Neural cell (in vitro differentiated cells): ENCODE results near the gene MUC22. TPM values are rescaled to one million over a fixed set of nuclear protein-coding genes. Genes with fewer than 3 reads are reported as not detected.

Experiments
- H2AFZ ChIP-seq: fragments of 200-600, 300-800 bp; sonication (generic), shearing (Covaris generic); 2 replicates; pipeline ENCODE4 v1.6.0; 2014; ENCODE audit warnings: low read depth, mild to moderate bottlenecking, antibody characterized with exemption, low read length, moderate library complexity
- H3F3A ChIP-seq: fragments of 200-600 bp; shearing (Covaris generic); 2 replicates; pipeline ENCODE4 v1.6.1; 2016; ENCODE audit warnings: mild to moderate bottlenecking, moderate library complexity, mixed read lengths, antibody characterized with exemption, low read length; ENCODE audit not compliant: insufficient read depth, poor library complexity, severe bottlenecking
- H3K27ac ChIP-seq: fragments of 200-600, 300-800 bp; sonication (generic), shearing (Covaris generic); 2 replicates; pipeline ENCODE4 v1.5.1; 2014; ENCODE audit warnings: mild to moderate bottlenecking, low read length, moderate library complexity
- H3K27me3 ChIP-seq: fragments of 300-800, 200-600 bp; sonication (generic), shearing (Covaris generic); 2 replicates; pipeline ENCODE4 v1.6.0; 2014; ENCODE audit warnings: mild to moderate bottlenecking, low read depth, low read length, moderate library complexity; ENCODE audit not compliant: insufficient read depth
- H3K36me3 ChIP-seq: fragments of 300-800, 200-600 bp; sonication (generic), shearing (Covaris generic); 2 replicates; pipeline ENCODE4 v1.5.1; 2014; ENCODE audit warnings: mild to moderate bottlenecking, antibody characterized with exemption, low read length, moderate library complexity; ENCODE audit not compliant: insufficient read depth
- H3K4me2 ChIP-seq: fragments of 300-800, 200-600 bp; sonication (generic), shearing (Covaris generic); 2 replicates; pipeline ENCODE4 v1.6.0; 2014; ENCODE audit warnings: mild to moderate bottlenecking, low read length
- H3K4me3 ChIP-seq: fragments of 300-800, 200-600 bp; sonication (generic), shearing (Covaris generic); 2 replicates; pipeline ENCODE4 v1.5.1; 2014; ENCODE audit warnings: mild to moderate bottlenecking, low read length, moderate library complexity
- H3K79me2 ChIP-seq: fragments of 200-600 bp; shearing (Covaris generic); replicated peaks from 2 replicates; pipeline ENCODE4 v1.6.0; 2014; ENCODE audit warnings: mild to moderate bottlenecking, low read length, moderate library complexity; ENCODE audit not compliant: insufficient read depth
- H3K9ac ChIP-seq: fragments of 300-800, 200-600 bp; sonication (generic), shearing (Covaris generic); 2 replicates; pipeline ENCODE4 v1.6.1; 2016; ENCODE audit warnings: mild to moderate bottlenecking, low read length, mixed read lengths
- H3K9me2 ChIP-seq: fragments of 200-600 bp; shearing (Covaris generic); 2 replicates; pipeline ENCODE4 v1.6.1; 2016; ENCODE audit warnings: mild to moderate bottlenecking, low read length, mixed read lengths; ENCODE audit not compliant: insufficient read depth
- H3K9me3 ChIP-seq: fragments of 200-600, 300-800 bp; sonication (generic), shearing (Covaris generic); 2 replicates; pipeline ENCODE4 v1.6.1; 2016; ENCODE audit warnings: mild to moderate bottlenecking, mixed run types, low read length, moderate library complexity, mixed read lengths
- H4K20me1 ChIP-seq: fragments of 200-600 bp; shearing (Covaris generic); 2 replicates; pipeline ENCODE4 v1.6.1; 2016; ENCODE audit warnings: mild to moderate bottlenecking, mixed run types; ENCODE audit not compliant: insufficient read depth
- EP300 ChIP-seq: fragments of 450-650 bp; conservative IDR thresholded peaks from 2 replicates; pipeline ENCODE4 v1.6.1; 2014; ENCODE audit warnings: antibody characterized with exemption, mild to moderate bottlenecking, moderate library complexity; ENCODE audit not compliant: poor library complexity, severe bottlenecking
- EZH2 ChIP-seq: fragments of 200-600, 300-800 bp; shearing (Covaris generic), sonication (generic); IDR thresholded peaks from 2 replicates; pipeline ENCODE4 v1.6.1; 2014; ENCODE audit warnings: antibody characterized with exemption, low read length, borderline replicate concordance, mild to moderate bottlenecking; ENCODE audit not compliant: insufficient read depth, poor library complexity, severe bottlenecking
- MXI1 ChIP-seq: fragments of 450-650 bp; conservative IDR thresholded peaks from 2 replicates; pipeline ENCODE4 v1.6.1; 2014; ENCODE audit warnings: antibody characterized with exemption, mild to moderate bottlenecking; ENCODE audit not compliant: poor library complexity, severe bottlenecking
- POLR2AphosphoS5 ChIP-seq: IDR thresholded peaks from 2 replicates; pipeline ENCODE4 v1.6.1; 2012
- RAD21 ChIP-seq: fragments of 450-650 bp; conservative IDR thresholded peaks from 2 replicates; pipeline ENCODE4 v1.6.1; 2014; ENCODE audit warnings: antibody characterized with exemption, mild to moderate bottlenecking, moderate library complexity
- SMC3 ChIP-seq: fragments of 450-650 bp; conservative IDR thresholded peaks from 2 replicates; pipeline ENCODE4 v1.6.1; 2014; ENCODE audit warnings: antibody characterized with exemption, mild to moderate bottlenecking, moderate library complexity; ENCODE audit not compliant: poor library complexity
- TAF1 ChIP-seq: IDR thresholded peaks from 2 replicates; pipeline ENCODE4 v1.6.1; 2012; ENCODE audit warnings: low read depth
- polyA plus RNA-seq: library from polyadenylated mRNA; depleted of rRNA; stranded (reverse); fragments of >200 nt; gene quantifications from 2 replicates; pipeline ENCODE4 v1.2.3, GENCODE V29; 2014
- TF ChIP-seq, protein P1 (sequence below): fragments of 450-650 bp; IDR thresholded peaks from 2 replicates; pipeline ENCODE4 v1.5.1; 2014; ENCODE audit warnings: antibody characterized with exemption, mild to moderate bottlenecking, moderate library complexity; ENCODE audit not compliant: poor library complexity, severe bottlenecking
- TF ChIP-seq, protein P2 (sequence below): IDR thresholded peaks from 2 replicates; pipeline ENCODE4 v1.6.1; 2012; ENCODE audit warnings: borderline replicate concordance

Gene MUC22
- polyA plus RNA-seq, 1 donor from 2014 or later, result not detected

DNA sequence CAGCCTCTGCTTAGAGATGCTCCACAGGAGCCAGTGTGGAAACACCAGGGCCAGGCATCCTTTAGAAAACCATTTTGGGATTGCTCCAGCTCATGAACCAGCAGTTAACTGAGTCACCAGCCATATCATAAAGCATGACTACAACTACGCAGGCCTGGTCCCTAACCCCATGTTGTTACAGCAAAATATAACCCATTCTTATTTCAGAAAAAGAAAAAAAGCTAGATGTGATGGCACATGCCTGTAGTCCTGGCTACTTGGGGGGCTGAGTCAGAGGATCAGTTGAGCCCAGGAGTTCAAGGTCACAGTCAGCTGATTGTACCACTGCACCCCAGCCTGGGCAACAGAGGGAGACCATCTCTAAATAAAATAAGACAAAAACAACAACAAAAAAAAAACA is 65.3 kb downstream of the MUC22 start:
- Histone ChIP-seq H3F3A (no peaks in the 10 kb centered on the region), H3K9me3 (no peaks in the 10 kb centered on the region), H2AFZ (no peak overlapping the region), H3K79me2 (no peaks in the 10 kb centered on the region), H3K4me3 (no peak overlapping the region), H3K4me2 (no peak overlapping the region), H3K9ac (no peak overlapping the region), H3K36me3 (no peaks in the 10 kb centered on the region), H3K27me3 (no peaks in the 10 kb centered on the region), H3K27ac (no peak overlapping the region), H3K9me2 (no peaks in the 10 kb centered on the region), H4K20me1 (no peaks in the 10 kb centered on the region)
- TF ChIP-seq EP300 (no peak), TAF1 (no peak), SMC3 (no peak), POLR2AphosphoS5 (no peak), RAD21 (no peak), MXI1 (no peak), EZH2 (no peak)
- TF ChIP-seq, protein P1, sequence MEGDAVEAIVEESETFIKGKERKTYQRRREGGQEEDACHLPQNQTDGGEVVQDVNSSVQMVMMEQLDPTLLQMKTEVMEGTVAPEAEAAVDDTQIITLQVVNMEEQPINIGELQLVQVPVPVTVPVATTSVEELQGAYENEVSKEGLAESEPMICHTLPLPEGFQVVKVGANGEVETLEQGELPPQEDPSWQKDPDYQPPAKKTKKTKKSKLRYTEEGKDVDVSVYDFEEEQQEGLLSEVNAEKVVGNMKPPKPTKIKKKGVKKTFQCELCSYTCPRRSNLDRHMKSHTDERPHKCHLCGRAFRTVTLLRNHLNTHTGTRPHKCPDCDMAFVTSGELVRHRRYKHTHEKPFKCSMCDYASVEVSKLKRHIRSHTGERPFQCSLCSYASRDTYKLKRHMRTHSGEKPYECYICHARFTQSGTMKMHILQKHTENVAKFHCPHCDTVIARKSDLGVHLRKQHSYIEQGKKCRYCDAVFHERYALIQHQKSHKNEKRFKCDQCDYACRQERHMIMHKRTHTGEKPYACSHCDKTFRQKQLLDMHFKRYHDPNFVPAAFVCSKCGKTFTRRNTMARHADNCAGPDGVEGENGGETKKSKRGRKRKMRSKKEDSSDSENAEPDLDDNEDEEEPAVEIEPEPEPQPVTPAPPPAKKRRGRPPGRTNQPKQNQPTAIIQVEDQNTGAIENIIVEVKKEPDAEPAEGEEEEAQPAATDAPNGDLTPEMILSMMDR, result no peak
- TF ChIP-seq, protein P2, sequence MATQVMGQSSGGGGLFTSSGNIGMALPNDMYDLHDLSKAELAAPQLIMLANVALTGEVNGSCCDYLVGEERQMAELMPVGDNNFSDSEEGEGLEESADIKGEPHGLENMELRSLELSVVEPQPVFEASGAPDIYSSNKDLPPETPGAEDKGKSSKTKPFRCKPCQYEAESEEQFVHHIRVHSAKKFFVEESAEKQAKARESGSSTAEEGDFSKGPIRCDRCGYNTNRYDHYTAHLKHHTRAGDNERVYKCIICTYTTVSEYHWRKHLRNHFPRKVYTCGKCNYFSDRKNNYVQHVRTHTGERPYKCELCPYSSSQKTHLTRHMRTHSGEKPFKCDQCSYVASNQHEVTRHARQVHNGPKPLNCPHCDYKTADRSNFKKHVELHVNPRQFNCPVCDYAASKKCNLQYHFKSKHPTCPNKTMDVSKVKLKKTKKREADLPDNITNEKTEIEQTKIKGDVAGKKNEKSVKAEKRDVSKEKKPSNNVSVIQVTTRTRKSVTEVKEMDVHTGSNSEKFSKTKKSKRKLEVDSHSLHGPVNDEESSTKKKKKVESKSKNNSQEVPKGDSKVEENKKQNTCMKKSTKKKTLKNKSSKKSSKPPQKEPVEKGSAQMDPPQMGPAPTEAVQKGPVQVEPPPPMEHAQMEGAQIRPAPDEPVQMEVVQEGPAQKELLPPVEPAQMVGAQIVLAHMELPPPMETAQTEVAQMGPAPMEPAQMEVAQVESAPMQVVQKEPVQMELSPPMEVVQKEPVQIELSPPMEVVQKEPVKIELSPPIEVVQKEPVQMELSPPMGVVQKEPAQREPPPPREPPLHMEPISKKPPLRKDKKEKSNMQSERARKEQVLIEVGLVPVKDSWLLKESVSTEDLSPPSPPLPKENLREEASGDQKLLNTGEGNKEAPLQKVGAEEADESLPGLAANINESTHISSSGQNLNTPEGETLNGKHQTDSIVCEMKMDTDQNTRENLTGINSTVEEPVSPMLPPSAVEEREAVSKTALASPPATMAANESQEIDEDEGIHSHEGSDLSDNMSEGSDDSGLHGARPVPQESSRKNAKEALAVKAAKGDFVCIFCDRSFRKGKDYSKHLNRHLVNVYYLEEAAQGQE, result no peak

DNA sequence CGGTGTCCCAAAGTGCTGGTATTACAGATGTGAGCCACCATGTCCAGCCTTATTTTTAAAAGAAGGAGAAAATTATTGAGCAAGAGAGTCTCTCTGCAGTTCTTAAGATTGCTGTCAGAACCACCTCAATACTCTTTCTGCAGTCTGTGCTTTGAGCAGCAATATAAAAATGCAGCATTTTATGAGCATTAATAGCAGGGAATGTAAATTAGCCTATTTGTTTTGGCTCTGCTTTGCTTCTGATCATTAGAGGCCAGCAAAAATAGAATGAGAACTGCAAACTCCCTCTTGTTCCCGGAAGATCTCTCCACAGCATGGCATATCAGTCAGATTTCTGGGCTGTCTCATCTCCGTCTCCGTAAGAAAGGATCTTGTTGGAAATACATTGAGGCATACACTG is 66.3 kb downstream of the MUC22 start:
- Histone ChIP-seq H3F3A (no peaks in the 10 kb centered on the region), H3K27ac (no peak overlapping the region)

More for the DNA sequence above, 66.3 kb downstream of the MUC22 start:
- H3K4me2 ChIP-seq, result no peak overlapping the region
- no peaks in the 10 kb centered on the region for H3K79me2 ChIP-seq
- no peaks in the 10 kb centered on the region for H3K36me3 ChIP-seq
- H3K9ac ChIP-seq, result no peak overlapping the region
- H3K9me2 ChIP-seq, result no peaks in the 10 kb centered on the region
- H4K20me1 ChIP-seq, result no peaks in the 10 kb centered on the region
- H3K4me3 ChIP-seq, result no peak overlapping the region
- TF ChIP-seq, protein P1, result no peak
- TF ChIP-seq EZH2, result no peak
- H3K9me3 ChIP-seq, result no peaks in the 10 kb centered on the region
- no peak overlapping the region for H2AFZ ChIP-seq
- no peaks in the 10 kb centered on the region for H3K27me3 ChIP-seq
